AG08396 (cell line): Measurements from ENCODE around the gene ISG20.

Experiments
- DNase-seq: peaks from one replicate; pipeline ENCODE4 v3.0.0; 2012; ENCODE audit warnings: low spot score, mixed read lengths

ISG20 gene

DNA sequence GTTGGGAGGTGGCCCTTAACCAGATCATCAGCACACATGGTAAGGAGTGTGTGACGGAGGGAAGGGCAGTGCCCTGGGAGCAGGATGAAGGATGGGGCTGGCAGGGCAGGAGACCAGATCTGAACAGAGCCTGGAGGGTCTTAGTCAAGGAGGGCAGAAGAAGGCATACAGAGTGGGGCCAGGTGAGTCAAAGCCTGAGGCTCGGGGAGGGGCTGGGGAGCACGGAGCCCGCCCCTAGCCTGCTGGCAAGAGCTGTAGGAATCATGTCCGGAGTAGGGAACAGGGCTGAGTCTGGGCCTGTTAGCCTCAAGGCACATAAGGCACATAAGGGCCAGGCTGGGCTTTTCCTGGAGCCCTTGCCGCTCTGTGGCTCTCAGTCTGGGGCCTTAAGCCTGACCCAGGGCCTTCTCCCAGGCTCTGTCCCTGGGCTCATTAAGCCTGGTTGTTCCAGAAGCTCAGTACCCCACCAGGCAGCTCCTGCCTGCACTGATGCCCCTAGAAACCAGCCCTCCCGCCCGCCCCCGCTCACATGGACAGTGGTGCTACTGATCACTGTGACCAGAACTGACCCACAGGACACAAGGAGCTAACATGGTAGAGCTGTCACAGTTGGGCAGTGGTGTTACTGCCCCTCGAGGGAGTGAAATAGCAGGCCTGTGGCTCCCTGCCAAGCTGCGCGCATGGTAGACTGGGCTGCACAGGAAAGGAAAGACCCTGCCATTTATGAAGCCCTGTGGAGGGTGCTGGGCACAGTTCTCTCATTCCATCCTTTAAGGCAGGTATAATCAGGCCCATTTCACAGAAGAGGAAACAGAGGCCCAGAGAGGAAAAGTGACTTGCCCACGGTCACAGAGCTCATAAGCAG, 14.6 kb downstream of the ISG20 start:
- DNase-seq = no peak

DNA sequence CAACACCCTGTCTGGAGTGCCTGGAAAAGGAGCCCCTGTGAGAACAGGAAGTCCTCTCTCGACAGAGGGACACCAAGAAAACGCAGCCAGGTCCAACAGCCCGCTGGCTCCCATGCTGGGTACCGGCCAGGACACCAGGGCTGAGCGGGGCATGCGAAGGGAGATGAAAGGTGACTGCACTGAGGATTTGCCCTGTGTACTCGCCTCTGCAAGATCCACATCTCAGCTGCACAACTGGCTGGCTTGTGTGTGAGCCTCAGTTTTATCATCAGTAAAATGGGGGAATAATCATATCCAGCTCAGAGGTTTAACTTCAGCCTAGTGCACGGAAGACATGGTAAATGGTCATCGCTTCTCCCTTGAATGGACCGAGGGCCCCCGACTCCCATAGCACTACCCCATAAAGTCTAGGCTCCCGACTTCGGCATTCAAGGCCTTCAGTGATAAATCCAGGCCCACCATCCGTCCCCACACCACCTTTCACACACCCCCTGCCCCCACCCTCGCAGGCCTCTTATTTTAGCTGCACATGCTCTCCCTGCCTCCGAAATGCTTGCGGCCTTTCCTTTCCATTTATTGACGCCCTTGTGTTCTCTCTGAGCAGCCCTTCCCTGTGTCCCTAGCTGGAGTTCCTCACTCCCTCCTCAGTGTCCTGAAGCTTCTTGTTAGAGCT, 15.8 kb downstream of the ISG20 start:
- DNase-seq = no peak

DNA sequence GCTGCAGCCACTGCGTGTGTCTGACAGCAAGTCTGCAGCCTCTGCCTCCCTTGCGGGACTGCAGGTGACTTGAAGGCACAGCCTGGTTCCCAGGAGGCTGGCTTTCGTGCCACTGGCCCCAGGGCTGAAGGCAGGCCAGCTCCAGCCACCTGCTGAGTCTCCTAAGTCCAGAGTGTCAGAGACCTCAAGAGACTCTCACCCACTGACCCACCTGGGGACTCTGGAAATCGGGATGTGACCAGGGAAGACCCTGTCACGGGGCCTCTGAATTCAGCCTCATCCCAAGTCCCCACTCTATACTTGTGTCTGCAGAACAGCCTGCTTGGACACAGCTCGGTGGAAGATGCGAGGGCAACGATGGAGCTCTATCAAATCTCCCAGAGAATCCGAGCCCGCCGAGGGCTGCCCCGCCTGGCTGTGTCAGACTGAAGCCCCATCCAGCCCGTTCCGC, 16.3 kb downstream of the ISG20 start:
- no peak for DNase-seq

DNA sequence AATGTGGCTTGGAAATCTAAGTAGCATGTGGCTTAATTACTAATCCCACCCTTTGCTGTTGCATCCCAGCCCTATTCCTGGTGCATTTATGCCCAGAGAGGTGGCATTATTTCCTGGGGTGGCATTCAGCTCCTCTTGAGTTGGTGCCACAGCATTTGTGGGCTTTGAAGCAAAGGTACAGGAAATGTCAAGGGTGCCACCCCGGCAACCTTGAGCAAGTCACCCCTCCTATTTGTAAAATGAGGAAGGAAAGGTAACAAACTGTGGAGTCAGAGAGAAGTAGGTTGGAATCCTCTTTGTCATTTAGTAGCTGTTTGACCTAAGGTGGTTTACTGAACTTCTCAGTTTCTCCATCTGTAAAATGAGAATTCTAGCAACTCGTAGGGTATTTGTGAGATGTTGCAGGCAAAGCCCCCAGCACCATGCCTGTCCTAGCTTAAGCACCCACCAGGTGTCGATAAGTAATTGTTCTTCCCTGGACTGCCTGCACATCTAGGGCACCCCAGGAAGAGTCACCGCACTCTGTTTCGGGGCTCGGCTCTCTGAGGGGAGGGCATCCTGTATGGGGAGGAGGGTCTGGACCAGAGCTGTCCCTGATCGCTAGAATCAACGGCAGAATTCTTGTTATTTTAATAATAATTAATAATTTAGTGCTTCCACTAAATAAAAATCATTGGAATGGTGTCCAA, 17.1 kb downstream of the ISG20 start:
- DNase-seq = no peak

DNA sequence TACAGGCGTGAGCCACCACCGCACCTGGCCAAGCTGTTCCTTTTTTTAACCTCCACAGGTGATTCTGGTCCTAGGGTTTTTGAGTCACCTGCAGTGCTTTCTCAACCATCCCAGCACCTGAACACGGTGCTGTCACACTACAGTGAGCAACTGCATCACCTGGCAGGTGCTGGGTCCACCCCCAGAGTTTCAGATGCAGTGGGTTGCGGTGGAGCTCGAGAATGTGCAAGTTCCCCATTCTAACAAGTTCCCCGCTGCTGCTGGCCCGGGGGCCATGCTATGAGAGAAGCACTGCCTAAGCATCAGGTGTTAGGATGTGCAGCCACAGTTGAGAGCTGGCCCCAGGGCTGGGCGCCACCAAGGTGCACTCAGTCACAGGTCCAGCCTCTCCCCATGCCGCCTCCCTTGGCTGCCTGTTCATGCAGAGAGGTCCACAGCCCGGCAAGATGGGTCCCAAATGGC, 18.0 kb downstream of the ISG20 start:
- DNase-seq = no peak

DNA sequence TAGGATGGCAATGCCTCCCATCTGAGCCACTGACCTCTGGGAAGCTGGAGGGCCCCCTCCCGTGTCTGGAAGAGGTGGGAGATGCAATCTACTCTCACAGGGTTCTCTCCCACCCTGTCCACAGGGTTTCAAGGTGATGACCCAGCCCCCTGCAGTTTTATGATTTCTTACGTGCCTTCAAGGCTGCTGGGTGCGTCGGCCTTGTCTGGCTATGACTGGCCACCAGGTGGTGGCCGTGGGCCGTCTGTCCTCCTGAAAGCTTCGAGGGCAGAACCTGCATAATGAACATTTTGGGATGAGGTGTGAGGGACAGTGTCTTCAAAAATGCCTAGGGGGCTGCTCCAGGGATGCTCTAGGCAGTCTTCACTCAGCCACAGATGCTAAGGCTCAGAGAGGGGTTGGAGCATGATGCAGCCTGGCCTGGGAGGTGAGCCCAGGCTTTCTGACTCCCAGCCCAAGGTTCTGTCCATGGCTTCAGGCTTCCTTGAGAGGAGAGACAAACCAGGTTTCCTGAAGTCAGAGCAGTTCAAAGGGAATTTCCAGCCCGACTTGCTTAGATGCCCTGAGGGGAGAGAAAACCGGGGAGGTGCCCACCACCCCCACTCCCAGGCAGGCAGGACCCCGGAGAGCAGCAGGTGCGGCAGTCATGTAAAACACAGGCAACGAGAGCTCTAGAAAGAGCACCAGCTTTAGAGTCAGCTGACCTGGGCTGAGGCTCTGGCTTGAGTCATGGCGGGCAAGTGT, 18.7 kb downstream of the ISG20 start:
- DNase-seq = peak; percentile 74

- no peak for DNase-seq
Measured at GRCh38 chr15:88658070-88658965, 19.5 kb downstream of the ISG20 start.

GRCh38 chr15:88658972-88659931, 20.4 kb downstream of the ISG20 start:
- DNase-seq = peak; percentile 64

GRCh38 chr15:88661041-88661700, 22.4 kb downstream of the ISG20 start:
- DNase-seq = no peak

DNA sequence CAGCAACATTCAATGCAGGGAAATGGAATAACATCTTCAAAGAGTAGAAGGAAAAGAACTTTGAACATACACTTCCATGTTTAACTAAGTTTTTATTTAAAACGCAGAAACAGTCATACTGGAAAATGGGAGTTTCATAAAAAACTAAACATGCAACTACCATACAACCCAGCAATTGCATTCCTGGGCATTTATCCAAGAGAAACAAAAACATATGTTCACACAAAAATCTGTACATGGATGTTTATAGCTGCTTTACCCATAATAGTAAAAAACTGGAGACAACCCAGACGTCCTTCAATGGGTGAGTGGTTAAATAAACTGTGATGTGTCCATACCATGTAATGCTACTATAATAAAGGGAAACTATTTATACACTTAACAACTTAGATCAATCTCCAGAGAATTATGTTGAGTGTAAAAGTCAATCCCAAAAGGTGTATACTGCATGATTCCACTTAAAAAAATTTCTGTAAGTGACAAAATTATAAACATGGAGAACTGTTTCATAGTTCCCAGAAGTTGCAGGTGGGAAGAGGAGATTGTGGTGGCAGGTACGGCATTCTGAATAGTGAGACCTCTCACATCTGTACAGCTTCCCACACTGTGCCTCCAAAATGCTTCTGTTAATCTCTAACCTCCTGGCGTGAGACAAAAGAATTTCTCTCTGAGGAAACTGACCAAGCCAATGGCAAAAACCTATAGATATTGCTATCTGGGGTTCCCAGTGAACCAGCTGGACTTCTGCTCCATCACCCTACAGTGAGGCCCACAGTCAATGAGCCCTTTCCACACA, 23.1 kb downstream of the ISG20 start:
- DNase-seq = no peak

DNA sequence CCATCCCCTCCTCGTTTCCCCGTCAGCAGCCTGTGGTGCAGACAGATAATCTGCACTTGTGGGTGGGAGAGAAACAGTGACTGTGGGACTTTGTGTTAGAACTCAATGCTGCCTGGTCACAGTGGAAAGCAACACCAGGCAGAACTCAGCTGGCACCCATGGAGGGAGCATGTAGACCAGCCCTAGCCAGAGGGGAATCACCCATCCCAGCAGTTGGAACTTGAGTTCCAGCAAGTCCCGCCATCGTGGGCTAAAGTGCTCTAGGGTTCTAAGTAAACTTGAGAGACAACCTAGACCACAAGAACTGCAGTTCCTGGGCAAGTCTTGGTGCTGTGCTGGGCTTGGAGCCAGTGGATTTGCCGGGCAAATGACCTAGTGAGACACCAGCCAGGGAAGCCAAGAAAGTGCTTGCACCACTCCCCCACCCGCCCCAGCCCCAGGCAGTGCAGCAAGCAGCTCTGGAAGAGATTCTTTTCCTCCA, 24.4 kb downstream of the ISG20 start:
- DNase-seq = no peak

DNA sequence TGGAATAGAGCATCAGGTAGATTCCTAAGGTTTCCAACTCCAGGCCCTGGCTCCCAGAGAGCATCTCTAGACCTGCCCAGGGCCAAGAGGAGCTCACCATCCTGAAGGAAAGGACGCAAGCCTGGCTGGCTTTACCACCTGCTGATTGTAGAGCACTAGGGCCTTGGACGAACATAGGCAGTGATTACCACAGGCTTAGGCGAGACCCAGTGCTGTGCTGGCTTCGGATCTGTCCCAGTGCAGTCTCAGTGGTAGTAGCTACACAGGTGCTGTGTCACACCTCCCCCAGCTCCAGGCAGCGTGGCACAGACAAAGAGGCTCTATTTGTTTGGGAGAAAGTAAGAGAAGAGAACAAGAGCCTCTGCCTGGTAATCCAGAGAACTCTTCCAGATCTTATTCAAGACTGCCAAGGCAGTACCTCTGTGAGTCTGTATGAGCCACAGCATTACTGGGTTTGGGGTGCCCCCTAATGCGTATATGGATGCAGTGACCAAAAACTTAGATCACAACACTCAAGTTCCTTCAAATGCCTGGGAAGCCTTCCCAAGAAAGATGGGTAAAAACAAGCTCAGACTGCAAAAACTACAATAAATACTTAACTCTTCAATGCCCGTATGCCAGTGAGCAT, 25.4 kb downstream of the ISG20 start:
- DNase-seq = no peak

- no peak for DNase-seq
Measured at GRCh38 chr15:88674661-88675060, 35.8 kb downstream of the ISG20 start.

GRCh38 chr15:88678755-88679154, 39.9 kb downstream of the ISG20 start:
- no peak for DNase-seq

DNA sequence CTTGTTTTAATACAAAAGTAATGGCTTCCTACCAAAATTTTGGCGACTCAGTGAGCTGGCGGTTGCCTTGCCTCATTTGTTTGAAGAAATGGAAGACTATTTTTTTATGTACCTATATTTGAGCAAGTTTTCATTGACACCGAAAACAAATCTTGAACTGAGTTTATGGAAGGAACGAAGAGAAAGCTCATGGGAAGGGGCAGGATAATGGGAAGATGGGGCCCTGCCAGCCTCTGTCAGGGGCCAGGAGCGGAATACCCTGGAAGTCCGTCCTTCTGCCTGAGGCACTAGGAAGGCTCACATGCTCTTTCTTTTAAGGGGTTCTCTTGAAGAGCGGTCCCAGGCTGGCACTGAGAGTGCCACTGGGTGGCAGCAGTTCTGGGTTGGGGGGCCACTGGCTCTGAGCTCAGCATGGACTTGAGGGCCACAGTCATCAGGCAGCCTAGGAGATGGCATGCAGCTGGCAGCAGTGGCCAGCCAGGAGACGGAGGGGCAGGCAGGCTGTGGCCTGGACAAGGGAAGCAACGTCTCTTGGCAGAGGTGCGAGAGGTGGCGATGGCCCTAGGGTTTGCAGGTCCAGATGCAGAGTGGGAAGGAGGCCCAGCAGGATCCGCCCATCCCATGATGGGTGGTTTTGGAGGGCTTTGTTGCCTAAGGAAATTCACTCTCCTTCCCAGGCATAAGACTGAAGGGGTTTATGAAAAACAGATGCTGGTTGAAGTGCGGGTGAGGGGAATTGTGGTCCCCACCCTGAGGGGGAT, 41.6 kb downstream of the ISG20 start:
- DNase-seq = no peak

DNA sequence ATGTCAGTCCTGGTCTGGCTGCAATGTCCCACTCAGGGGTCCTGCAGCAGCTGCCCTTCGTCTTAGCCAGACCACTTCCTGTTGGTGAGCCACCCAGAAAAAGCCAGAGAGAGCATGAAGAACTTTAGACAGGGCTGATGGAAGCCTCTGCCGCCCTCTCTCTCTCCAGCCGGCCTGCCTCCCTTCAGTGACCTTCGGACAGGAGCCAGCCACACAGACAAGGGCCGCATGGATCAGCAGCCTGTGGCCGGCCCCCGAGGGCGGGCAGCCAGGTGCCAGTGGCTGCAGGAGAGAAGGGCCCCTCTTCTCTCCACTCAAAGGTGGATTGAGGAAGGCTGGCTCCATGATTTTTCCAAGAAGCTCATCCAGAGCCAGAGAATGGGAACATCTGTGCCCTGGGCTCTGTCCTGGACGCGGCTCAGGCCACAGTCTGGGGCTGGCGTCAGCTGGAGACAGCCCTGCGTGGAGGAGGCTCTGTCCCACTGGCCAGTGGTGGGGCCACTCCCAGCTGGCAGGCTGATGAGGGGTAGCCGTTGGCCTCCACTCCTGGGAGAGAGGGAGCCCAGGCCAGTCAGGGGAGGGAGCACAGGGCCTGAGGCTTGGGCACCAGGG, 42.9 kb downstream of the ISG20 start:
- no peak for DNase-seq

DNA sequence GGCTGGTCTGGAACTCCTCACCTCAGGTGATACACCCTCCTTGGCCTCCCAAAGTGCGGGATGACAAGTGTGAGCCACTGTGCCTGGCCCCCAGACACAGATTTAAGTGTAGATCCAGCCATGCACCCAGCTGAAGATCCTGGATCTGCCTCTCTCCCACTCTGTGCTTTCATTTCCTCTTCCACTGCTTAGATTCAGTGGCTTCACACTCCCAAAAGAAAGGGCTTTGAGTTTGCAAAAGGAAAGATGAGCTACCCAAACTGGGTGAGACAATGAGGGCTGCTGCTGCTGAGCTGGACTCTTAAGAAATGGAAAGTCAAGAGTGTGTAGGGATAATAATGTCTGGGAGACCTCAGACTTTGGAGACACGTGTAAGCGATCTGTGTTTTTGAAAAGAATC, 45.5 kb downstream of the ISG20 start:
- no peak for DNase-seq
